GM19043 (cell line): ENCODE data around the gene KLLN.
"Not testable (repeated sequence)": the region's sequence is repeated elsewhere in the genome, so short reads cannot be mapped to it uniquely, and the experiment has no call there.

Experiments
- ATAC-seq: cut with Tn5 transposase; IDR thresholded peaks from one replicate; pipeline ENCODE4 v1.9.1; 2021; ENCODE audit warnings: low read depth; ENCODE audit not compliant: unreplicated experiment

The KLLN gene

DNA sequence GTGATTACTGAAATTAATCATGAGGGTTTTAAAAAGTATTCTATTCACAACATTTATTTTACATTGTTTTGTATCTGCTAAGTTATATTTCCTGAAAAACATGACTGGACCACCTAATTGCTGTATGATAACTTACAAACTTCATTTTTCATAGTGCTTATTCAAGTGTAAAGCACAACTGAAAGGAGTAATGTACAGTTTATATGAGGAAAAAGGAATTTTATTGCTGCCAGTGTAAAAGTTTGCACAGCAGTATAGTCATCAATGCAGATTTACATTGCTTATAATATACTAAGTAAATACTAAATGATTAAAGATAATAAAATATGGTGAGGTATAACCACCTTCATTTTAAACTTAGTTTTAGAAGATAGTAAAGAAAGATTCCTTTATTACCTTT is 4.1 kb upstream of the KLLN start:
- ATAC-seq: no peak

DNA sequence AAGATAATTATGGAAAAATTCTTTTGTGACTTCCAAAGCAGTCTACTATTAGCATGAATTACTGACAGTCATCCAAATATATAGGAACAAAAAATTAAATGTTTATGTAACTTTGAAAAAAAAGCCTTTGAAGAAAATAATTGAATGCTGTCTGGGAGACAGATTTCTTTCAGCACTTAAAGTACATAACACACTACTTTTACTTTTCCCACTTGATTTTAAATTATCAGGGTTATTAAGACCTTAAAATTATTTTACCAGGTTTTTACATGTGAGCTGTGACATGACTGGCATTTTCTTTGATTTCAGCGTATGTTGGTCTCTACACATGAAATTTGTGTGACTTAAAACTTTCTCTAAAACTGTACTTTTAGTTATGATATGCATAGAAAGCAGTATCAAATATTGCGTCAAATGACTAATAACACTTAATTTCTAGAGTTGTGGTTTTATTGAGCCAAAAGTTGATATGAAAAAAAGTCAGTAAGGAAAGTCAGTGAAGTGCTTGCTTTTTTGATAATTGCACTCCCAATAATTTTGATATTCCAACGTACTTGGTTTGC is 3.2 kb upstream of the KLLN start:
- ATAC-seq: no peak

DNA sequence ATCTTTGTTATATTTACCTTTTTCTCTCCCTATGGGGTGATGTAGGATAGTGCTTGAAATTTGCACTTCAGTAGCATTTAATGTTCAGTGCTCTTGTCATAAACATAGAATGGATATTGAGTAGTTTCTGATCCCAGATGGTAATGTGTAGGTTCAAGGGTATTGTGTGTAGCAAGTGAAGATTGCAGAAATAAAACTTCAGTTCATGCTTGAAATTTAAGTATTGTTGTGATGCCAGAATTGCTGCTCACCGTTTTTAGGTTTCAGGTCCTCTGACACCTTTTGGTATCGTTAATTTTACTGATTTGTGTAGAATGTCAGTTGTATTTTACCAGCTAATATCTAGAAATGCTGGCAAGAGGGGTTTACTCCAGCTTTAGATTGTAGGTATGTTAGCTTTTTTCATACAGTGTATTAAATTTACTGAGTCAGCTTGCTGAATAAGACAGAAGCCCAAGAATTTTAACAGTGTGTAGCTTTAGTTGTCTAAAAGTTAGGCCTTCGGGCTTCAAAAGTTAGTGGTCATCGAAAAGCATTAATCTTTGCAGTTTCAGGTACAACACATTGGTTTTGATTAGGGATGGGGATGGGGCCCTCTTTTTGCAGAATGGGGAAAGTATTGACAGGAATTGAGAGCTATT is 2.0 kb upstream of the KLLN start:
- no peak for ATAC-seq

GRCh38 chr10:87864496-87865059 is 1.2 kb upstream of the KLLN start:
- no peak for ATAC-seq

DNA sequence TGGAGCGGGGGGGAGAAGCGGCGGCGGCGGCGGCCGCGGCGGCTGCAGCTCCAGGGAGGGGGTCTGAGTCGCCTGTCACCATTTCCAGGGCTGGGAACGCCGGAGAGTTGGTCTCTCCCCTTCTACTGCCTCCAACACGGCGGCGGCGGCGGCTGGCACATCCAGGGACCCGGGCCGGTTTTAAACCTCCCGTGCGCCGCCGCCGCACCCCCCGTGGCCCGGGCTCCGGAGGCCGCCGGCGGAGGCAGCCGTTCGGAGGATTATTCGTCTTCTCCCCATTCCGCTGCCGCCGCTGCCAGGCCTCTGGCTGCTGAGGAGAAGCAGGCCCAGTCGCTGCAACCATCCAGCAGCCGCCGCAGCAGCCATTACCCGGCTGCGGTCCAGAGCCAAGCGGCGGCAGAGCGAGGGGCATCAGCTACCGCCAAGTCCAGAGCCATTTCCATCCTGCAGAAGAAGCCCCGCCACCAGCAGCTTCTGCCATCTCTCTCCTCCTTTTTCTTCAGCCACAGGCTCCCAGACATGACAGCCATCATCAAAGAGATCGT is 690 bp upstream of the KLLN start:
- not testable (repeated sequence) for ATAC-seq

DNA sequence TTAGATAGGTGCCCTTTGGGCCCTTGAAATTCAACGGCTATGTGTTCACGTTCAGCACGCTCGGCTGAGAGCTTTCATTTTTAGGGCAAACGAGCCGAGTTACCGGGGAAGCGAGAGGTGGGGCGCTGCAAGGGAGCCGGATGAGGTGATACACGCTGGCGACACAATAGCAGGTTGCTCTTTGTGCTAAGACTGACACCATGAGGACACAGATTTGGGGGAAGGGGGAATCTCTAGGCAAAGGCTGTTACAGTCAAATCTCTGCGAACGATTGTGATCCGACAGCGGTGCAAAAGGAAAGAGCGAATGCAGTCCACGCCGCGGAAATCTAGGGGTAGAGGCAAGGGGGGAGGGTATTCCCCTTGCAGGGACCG is 667 bp downstream of the KLLN start:
- ATAC-seq: peak; percentile 7

- peak; percentile 48 for ATAC-seq
These were observed 1.2 kb downstream of the KLLN start for GRCh38 chr10:87861953-87862678.

DNA sequence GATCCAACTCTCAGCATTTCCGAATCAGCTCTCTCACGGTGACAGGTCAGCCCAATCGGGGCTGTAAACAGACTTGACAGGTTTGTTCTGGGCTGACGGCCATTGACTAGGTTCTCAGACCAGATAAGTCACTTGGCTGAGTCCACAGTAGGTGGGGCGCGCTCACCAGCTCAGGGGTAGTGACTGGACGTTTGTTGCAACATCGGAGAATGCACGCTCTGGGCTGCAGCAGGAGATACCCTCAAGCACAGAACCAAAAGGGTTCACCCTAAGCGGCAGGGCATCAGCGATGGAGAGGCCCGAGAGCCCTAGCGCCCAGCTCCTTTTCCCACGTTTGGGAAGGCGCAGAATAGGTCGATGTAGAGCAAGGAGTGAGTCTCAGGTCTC is 1.8 kb downstream of the KLLN start:
- ATAC-seq: no peak

GRCh38 chr10:87860816-87861403 is 2.4 kb downstream of the KLLN start:
- no peak for ATAC-seq

DNA sequence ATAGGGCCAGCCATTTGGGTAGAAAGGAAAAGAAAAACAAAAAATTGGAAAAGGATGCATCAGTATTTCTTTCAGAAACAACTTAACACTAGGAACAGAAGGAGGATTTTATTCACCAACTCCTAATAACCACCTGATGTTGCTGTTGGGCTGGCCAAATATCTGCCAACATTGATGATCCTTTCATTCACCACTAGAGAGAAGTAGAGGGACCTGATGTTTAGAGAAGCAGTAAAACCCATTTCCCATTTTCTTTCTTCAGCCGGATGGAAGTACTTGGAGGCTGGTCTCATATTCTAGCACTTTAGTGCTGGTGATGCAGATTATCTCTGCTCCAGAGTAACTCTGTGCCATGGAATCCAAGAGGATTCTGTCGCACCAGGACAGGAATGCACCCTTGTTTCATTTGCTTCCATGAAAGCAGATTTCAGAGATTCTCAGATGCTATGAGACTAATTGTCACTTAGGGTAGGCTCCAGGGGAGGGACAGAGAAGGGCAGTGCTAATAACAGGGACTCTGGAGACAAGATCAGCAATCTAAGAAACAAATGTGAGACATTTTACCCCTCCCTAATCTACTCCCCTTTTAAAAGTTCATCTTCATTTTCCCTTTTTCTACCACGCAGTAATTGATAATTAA is 3.1 kb downstream of the KLLN start:
- no peak for ATAC-seq

GRCh38 chr10:87855665-87856064 is 7.7 kb downstream of the KLLN start:
- not testable (repeated sequence) for ATAC-seq

GRCh38 chr10:87855247-87855646 is 8.1 kb downstream of the KLLN start:
- ATAC-seq: not testable (repeated sequence)

DNA sequence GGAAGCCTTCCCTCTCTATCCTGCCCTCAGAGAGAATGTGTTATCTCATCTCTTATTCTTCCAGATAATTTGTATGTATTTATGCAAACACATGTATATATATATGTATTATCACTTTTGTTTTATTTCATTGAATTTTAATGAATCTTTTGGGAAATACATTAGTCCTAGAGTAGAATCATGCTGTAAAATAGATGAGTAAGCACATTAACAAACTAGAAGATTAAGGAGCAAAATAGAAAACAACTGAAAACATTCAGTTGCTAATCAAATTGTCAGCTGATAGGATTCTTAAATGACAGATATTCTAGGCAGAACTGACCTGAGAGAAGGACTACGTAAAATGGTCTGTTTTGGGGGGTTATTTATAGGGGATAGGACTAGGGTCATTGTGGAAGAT is 11.2 kb downstream of the KLLN start:
- ATAC-seq: no peak

DNA sequence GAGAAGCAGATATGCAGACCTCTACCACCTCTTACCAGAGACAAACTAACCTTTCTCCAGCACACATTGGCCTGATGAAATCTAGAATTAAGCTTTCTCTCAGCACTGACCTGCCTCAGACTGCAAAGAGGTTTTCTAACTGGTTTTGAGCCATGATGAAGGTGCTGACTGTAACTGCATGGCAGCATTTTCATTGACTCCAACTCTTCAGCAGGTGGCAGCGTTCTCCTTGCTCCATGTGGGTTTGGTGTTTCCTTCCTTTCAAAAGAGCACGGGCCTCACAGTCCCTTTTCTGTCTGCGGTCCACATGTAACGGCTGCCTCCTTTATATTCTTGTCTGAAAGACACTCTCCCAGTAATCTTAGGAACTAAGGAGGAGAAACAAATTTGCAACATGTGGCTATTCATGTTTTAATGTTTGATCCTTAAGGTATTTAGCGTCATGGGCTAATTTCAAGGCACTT is 12.6 kb downstream of the KLLN start:
- ATAC-seq: no peak

GRCh38 chr10:87849001-87849400 is 14.3 kb downstream of the KLLN start:
- ATAC-seq: no peak

GRCh38 chr10:87847550-87847949 is 15.8 kb downstream of the KLLN start:
- no peak for ATAC-seq

DNA sequence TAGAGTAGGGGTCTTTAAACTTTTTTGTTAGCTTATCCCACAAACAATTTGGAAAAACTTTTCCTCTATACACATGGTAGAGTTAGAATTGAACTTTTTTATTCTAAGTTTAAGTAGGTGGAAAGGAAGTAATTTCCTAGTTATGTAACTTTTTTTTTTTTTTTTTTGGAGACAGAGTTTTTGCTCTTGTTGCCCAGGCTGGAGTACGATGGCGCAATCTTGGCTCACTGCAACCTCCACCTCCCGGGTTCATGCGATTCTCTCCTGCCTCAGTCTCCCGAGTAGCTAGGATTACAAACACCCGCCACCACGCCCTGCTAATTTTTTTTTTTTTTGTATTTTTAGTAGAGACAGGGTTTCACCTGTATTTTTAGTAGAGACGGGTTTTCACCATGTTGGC is 16.6 kb downstream of the KLLN start:
- not testable (repeated sequence) for ATAC-seq

- no peak for ATAC-seq
These were observed 17.3 kb downstream of the KLLN start for GRCh38 chr10:87846023-87846422.

- ATAC-seq: no peak
These were observed 17.7 kb downstream of the KLLN start for GRCh38 chr10:87845624-87845998.

DNA sequence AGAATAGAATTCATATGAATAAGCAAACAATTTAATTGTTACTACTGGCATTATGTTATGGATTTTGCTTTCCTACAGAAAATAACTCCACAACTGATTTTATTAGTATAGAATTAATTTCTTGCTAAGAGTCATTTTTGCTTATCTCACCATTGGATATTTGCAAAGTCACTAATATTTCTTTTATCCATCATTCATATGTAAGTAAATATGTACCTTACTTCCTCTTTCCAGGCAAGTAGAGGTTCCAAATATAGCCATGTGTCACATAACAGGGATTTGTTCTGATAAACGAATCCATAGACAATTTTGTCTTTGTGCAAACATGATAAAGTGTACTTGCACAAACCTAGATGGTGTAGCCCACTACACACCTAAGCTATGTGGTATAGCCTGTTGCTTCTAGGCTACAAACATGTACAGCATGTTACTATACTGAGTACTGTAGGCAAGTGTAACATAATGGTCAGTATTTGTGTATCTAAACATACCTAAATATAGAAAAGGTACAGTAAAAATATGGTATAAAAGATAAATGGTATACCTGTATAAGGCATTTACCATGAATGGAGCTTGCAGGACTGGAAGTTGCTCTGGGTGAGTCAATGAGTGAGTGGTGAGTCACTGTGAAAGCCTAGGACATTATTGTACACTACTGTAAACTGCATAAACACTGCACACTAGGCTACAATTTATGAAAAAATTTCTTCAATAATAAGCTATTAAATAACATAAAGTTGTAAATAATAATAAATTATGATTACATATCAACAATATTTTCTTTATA is 18.3 kb downstream of the KLLN start:
- no peak for ATAC-seq
